Stimulated activated CD8-positive, alpha-beta memory T cell treated with anti-CD3 and anti-CD28 coated beads, Interleukin-7, amount 100 ng/mL, for 24 hours (primary cell): ENCODE data around the gene STX10.

ENCODE experiments used
- DNase-seq: peaks from one replicate; pipeline ENCODE4 v3.0.0-alpha.2; 2020; ENCODE audit warnings: low read depth

STX10 gene

DNA sequence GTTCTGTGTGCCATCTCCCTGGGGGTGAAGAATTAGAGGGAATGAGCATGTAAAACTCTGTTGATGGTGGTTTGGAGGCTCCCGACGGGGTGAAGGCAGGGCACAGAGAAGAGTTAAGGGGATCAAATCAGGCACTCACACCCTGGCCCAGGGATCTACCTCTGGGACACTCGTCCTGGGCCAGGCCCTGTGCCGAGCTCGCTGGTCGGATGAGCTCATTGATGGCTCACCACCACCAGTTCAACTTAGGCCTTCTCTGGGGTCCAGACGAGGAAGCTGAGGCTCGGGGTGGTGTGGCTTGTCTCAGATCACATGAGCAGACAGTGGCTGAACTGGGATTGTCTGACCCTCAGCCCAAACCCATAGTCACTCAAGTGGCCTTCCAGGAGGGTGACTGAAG is 30.5 kb downstream of the STX10 start:
- no peak for DNase-seq

DNA sequence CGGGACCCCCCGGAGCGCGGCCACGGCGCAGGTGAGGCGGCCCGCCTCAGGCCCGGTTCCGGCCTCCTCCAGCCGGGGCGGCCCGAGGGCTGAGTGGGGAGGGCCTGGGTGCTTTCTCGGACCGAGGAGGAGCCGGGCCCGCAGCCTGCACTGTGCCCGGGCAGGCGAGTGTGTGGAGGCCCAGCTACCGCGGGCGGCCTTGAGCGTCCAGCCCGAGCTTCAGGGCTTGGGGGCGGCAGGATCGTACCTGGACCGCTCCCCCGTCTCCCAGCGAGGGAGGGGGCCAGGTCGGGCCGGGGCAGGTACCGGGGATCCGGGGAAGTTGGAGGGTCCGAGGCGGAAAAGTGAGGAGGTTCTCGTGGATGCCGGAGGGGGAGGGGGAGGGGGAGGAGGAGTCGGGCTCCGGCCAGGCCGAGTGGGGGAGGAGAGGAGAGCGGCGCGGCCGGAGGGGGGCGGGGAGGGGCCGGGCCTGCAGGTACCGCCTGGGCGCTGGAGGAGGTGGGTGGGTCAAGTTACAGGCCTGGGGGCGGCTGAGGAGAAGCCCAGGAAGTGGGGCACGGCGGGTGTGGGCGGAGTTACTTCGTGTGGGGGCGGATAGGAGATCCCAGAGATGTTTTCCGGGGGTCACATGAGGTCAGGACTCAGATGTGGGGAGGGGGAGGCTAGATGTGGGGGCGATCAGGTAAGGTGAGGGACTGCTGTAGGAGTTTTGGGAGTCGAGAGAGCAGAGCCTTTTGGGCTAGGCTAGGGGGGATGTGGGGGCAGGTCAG is 31.6 kb downstream of the STX10 start:
- no peak for DNase-seq

DNA sequence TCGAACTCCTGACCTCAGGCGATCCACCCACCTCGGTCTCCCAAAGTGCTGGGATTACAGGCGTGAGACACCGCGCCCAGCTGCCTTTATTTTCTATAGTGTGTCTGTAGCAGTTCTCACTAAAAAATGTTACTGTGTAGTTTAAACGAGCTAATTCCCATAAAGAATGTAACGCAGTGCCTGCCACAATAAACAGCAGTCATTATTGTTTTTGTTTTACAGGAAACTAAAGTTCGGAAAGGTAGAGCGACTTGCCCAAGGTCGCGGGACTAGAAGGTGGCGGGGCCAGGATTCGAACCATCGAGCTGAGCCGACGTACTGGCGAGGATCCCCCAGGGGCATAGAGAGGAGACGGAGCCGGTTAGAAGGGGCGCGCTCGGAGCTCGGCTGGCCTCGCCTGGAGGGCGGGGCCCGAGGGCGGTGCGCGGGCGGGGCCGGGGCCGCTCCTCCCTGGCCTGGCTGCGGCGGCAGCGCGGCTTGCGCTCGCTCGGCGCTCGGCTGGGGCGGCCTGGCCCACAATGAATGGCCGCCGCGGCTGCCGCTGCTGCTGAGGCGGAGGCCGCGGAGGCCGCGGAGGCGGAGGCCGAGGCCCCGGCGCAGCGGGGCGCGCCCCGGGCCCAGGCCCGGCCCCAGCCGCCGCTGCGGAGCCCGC is 32.3 kb downstream of the STX10 start, which contains the start of gene NACC1:
Gene NACC1, plus strand, starts transcription at position 493 of the 652 bp plus-strand sequence. CDS start 16,944 bp downstream, outside the sequence.
- peak; percentile 70 for DNase-seq

DNA sequence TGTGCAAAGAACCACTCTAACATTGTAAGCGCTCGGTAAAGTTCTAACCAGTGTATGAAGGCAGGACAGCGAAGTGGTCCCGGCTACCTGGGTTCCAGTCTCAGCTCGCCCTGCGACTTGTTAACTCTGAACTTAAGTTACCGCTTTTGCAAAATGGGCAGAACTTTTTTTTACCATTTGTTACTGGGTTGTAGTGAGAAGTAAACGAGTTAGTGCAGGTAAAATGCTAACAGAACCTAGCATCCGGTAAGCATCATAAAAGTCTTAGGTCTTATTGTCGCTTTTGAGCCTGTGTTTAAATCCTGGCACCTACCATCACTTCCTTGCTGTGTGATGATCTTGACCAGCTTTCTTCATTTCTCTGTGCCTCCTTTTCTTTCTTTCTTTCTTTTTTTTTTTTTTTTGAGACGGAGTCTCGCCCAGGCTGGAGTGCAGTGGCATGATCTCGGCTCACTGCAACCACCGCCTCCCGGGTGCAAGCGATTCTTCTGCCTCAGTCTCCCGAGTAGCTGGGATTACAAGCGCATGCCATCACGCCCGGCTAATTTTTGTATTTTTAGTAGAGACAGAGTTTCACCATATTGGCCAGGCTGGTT is 32.9 kb downstream of the STX10 start:
- DNase-seq: no peak

GRCh38 chr19:13116282-13117175 is 33.6 kb downstream of the STX10 start, which contains the start of gene TRMT1:
Gene TRMT1 (minus strand): TSS chr19:13116740. CDS start chr19:13116399, 341 bp downstream.
- peak; percentile 87 for DNase-seq

DNA sequence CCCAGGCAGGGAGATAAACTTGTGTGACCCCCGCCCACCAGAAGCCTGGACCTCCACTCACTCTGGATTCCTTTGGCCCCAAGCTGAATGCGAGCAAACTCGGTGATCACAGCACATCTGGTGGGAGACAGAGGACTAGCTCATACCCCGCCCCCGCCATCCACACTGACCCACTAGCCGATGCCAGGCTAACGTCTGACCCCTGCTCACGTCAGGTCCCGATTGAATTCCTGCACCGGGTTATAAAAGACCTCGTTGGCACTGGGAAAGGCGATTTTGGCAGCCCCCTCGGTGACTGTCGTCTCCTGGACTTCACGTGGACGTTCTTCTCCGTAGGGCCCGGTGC is 34.3 kb downstream of the STX10 start:
- no peak for DNase-seq

DNA sequence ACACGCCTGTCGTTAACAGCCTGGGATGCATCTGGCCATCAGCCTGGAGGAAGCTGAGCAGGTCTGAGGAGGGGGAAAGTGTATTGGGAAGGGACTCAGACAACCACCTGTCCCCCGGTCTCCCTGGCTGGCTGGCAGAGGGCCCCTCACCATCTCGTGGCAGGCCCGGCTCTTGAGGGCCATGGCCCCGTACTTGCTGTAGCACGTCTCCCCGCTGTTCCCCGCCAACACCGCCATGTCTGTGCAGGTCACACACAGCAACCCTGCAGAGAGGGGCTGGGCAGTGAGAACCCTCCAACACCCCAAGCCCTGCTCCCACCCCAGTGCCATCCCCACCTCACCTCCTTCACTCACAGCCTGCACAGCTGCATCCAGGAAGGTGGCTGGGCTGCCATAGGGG is 37.6 kb downstream of the STX10 start:
- DNase-seq: no peak

- DNase-seq: no peak
Measured at GRCh38 chr19:13110099-13110610, 40.0 kb downstream of the STX10 start.

- DNase-seq: no peak
Measured at GRCh38 chr19:13109361-13110098, 40.6 kb downstream of the STX10 start.

- no peak for DNase-seq
Measured at GRCh38 chr19:13104848-13105711, 45.1 kb downstream of the STX10 start.

DNA sequence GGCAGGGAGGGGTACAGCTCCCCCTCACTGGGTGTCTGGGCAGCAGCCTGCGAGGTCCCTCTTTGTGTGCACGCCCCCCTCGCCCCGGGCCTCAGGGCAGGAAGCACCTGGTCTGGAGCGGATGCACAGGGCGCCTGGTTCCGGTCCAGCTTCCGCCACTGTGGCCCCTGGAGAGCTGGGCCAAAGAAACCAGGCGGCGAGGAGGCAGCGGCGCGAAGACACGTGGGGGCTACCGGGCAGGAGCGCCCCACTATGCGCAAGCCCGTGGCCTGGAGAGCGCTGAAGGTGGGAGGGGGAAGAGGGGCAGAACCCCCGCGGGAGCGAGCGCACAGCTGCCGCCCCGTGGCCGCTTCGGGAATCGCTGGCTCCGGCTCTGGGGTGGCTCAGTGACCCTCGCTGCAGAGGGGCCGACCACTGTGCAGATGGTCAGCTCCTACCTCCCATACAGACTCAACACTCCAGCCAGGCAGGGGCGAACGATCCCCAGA is 45.8 kb downstream of the STX10 start:
- DNase-seq: no peak

DNA sequence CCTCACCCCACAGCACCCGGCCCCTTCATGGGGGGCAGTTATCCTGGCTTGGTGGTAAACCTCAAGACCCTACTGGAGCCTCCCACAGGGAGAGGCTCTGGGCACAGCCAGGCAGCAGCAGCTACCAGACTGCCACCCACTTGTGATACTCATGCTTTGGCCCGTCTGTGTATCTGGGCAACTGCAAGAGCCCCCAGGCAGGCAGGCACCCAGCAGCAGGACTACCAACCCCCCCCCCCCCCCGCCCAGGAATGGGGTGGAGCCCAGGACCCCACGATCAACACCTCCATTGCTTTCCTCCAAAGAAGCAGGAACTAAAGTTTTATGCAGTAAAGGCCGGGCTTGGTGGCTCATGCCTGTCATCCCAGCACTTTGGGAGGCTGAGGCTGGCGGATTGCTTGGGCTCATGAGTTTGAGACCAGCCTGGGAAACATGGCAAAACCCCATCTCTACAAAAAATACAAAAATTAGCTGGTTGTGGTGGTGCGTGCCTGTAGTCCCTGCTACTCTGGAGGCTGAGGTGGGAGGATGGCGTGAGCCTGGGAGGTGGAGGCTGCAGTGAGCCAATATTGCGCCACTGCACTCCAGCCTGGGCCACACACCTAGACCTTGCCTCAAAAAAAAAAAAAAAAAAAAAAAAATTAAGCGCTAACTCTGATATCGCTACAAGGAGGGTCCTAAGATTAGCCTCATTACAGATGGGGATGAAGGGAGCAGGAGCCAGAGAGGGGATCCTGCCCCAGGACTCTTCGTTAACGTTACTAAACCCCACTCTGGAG is 46.4 kb downstream of the STX10 start:
- DNase-seq: no peak

GRCh38 chr19:13102666-13103580 is 47.3 kb downstream of the STX10 start, which contains the start of gene LYL1:
Gene LYL1 (minus strand): TSS chr19:13102858. CDS start chr19:13101171, 1,687 bp downstream.
- DNase-seq: no peak

DNA sequence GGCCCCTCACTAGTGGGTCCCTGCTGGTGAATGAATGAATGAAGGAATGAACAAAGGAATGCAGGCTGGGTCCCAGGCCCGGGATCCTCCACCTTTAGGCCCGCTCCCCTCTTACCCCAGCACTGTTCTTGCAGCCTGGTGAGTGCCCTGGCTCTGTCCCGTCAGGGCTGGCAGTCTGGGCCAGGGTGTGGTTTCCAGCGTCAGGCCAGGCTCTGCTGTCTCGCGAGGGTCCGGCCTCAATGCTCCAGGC is 47.8 kb downstream of the STX10 start:
- no peak for DNase-seq

GRCh38 chr19:13101590-13102415 is 48.4 kb downstream of the STX10 start:
- no peak for DNase-seq

GRCh38 chr19:13100841-13101589 is 49.2 kb downstream of the STX10 start:
- DNase-seq: no peak
